Measurements from ENCODE around the gene RGS10.

DNA sequence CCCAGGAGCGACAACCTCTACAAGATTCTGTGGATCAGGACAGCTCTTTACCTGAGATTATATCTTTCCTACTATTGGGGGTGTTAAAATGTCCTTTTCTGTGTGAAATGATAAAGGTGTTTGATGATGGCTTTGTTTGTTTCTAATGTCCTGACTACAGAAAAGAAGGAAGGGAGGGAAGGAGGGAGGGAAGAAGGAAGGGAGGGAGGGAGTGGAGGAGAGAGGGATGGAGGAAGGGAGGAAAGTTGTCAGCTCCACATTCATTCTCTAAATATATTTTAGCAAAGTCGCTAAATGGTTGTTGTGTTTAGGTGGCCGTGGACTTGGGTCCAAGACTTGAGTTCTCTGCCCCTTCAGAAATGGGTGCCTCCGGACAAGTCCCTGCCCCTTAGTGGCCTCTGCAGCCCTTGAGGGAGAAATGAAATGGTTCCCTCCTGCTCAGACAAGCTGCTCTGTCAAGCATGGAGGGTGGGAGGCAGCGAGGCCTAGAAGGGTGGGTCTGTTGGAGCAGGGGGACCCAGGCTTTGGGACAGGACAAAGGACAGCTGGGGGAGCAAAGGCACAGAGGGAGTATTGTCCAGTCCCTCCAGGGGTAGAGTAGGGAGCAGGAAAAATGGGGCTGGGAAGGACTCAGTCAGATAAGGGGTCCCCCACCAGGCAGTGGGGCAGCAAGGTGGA lies 4.4 kb downstream of the RGS10 start:
- TF ChIP-seq, protein P1, sequence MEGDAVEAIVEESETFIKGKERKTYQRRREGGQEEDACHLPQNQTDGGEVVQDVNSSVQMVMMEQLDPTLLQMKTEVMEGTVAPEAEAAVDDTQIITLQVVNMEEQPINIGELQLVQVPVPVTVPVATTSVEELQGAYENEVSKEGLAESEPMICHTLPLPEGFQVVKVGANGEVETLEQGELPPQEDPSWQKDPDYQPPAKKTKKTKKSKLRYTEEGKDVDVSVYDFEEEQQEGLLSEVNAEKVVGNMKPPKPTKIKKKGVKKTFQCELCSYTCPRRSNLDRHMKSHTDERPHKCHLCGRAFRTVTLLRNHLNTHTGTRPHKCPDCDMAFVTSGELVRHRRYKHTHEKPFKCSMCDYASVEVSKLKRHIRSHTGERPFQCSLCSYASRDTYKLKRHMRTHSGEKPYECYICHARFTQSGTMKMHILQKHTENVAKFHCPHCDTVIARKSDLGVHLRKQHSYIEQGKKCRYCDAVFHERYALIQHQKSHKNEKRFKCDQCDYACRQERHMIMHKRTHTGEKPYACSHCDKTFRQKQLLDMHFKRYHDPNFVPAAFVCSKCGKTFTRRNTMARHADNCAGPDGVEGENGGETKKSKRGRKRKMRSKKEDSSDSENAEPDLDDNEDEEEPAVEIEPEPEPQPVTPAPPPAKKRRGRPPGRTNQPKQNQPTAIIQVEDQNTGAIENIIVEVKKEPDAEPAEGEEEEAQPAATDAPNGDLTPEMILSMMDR (conservative IDR thresholded peaks at IDR 0.05; ENCODE audit: low read length): no peak
- no peak for TF ChIP-seq EZH2phosphoT487 (IDR thresholded peaks at IDR 0.05; ENCODE audit: borderline replicate concordance)
